ENCODE data around the gene EXT2. TPM values are rescaled to one million over a fixed set of nuclear protein-coding genes. Genes with fewer than 3 reads are reported as not detected.

The EXT2 gene
- total RNA-seq, 2 donors from 2014 or later: 41.6 to 45.7 TPM

DNA sequence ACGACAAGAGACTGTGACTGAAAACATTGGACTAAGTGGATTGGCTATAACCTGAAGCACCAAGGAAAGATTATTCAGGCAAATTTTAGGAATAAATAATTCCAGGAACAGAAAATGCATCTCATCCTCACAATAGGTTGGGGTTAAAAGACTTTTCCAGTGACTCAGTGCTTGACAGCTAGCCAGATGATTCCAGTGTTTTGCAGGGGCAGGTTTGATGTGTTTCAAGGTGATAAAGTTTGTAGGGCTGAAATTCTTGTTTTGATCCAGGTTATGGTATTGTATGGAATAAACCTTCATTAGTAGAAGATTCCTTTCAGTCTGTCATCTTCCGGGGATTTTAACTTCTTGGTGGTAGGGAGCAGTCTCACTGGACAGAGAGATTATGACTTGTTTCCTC, 2.3 kb downstream of the EXT2 start:
- peaks cover 25 to 36% of the 10 kb centered on the region in 2 donors for H3K4me1 Mint-ChIP-seq (ENCODE audit: low read depth in 2 of 2)

DNA sequence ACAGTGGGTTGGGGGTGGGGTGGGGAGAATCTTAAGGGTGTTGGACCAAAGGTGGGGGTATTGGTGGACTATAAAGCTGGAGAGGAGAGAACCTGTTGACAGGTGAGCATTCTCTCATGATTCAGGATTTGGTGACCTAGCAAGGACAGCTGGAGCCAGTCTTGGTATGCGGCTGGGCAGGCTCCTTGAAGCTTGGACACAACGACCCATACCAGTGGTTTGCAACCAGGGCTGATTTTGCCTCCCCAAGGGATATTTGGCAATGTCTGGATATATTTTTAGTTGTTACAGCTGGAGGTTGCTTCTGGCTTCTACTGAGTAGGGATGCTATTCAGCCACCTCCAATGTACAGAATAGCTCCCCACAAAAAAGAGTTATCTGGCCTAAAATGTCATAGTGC, 5.6 kb downstream of the EXT2 start:
- Mint-ChIP-seq H3K27ac (no peak overlapping the region), H3K36me3 (no peaks in the 10 kb centered on the region), H3K4me3 (no peak overlapping the region), H3K4me1 (ENCODE audit: low read depth in 2 of 2) (peaks cover 23 to 34% of the 10 kb centered on the region in 2 donors), H3K27me3 (no peaks in the 10 kb centered on the region), H3K9me3 (no peaks in the 10 kb centered on the region)
- DNase-seq (ENCODE audit: low spot score) (no peak), ATAC-seq (no peak)

More for the DNA sequence above, 2.3 kb downstream of the EXT2 start:
- no peak overlapping the region for H3K27ac Mint-ChIP-seq
- no peaks in the 10 kb centered on the region for H3K9me3 Mint-ChIP-seq
- no peaks in the 10 kb centered on the region for H3K36me3 Mint-ChIP-seq
- H3K4me3 Mint-ChIP-seq: peak overlapping the region; percentile 18
- ATAC-seq (no peak), DNase-seq (ENCODE audit: low spot score) (no peak)
- no peaks in the 10 kb centered on the region for H3K27me3 Mint-ChIP-seq

DNA sequence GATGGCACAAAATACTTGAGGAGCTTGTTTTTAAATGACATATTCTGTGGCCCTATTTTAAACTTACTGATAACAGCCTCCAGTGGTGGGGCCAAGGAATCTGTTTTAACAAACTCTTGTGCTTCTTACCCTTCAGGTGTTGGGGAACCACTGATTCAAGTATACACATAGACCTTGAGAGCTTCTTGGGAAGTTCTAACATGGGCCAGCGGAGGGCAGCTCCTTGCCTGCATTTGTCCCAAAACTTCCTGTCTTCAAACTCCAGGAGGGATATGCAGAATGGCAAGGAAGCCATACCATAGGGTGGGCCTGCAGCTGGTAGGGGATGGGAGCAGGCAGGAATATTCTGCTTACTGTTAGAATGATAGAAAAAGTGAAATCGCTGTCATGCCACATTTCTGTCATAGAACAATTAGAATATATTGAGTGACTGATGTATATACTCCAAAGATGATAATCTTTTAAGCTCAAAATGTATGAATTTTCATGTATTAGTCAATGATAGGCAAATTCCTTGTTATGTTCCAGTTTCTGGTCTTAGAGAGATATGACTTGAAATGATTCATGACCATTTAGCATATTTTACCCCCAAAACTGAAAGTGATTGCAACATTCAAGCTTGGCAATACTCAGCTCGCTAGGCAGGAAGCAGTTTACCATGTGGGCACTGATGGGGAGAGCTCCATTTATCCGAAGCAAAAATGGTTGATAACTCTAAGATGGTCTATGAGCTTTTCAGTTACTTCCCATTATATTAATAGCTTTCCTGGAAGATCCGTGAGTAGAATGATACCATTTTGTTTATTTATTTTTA, 9.2 kb downstream of the EXT2 start:
- ATAC-seq: peak; percentile 60 to 73
- H3K27me3 Mint-ChIP-seq: no peaks in the 10 kb centered on the region
- H3K27ac Mint-ChIP-seq: no peak overlapping the region

DNA sequence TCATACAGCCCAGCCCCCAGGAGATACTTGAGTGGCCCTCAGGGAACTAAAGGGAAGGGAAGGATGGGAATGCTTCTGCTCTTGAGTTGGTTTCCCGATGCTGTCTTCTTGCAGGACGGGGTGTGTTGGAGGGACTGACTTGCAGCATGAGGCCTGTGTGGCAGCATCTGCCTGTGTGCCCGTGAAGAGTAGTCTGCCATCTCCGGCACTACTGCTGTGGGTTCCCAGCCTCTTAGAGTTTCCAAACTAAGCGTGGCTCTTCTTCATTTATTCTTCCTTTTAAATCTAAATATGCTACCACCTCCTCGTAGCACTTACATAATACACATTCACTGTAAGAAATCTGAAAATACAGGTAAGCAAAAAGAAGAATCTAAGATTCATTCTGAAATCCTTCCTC, 12.8 kb downstream of the EXT2 start:
- ATAC-seq (no peak), DNase-seq (ENCODE audit: low spot score) (no peak)
- H3K4me3 Mint-ChIP-seq: no peak overlapping the region
- peaks cover 12 to 20% of the 10 kb centered on the region in 2 donors for H3K4me1 Mint-ChIP-seq (ENCODE audit: low read depth in 2 of 2)
- no peaks in the 10 kb centered on the region for H3K36me3 Mint-ChIP-seq
- H3K27me3 Mint-ChIP-seq: no peaks in the 10 kb centered on the region
- H3K27ac Mint-ChIP-seq: no peak overlapping the region
- no peaks in the 10 kb centered on the region for H3K9me3 Mint-ChIP-seq

More for the DNA sequence above, 9.2 kb downstream of the EXT2 start:
- Mint-ChIP-seq H3K9me3 (no peaks in the 10 kb centered on the region), H3K4me3 (no peak overlapping the region), H3K36me3 (no peaks in the 10 kb centered on the region), H3K4me1 (ENCODE audit: low read depth in 2 of 2) (peaks cover 18 to 20% of the 10 kb centered on the region in 2 donors)
- DNase-seq (ENCODE audit: low spot score): no peak

DNA sequence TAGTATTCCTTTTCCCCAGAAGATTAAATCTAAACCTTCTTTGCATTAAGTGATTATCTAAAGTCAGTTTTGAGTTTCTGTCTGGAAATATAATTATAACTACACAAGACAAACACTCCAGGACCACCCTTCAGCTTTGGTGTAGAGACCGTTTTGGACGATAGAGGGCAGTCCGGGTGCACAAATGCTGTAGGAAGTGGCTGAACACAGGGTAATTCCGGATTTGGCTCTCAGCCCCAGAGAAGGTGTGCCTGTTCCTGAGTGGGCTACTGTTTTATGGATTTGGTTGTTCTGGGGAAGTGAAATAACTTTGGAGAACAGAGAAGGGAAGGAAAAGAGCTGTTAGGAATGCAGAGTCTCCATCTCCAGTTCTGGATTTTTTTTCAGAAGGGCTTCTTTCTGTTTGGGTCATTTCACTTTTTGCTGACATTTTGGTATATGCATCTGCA, 14.8 kb downstream of the EXT2 start:
- H3K4me3 Mint-ChIP-seq: no peak overlapping the region
- no peaks in the 10 kb centered on the region for H3K27me3 Mint-ChIP-seq
- peak overlapping the region in 1 of 2 donors; percentile 32 for H3K27ac Mint-ChIP-seq

DNA sequence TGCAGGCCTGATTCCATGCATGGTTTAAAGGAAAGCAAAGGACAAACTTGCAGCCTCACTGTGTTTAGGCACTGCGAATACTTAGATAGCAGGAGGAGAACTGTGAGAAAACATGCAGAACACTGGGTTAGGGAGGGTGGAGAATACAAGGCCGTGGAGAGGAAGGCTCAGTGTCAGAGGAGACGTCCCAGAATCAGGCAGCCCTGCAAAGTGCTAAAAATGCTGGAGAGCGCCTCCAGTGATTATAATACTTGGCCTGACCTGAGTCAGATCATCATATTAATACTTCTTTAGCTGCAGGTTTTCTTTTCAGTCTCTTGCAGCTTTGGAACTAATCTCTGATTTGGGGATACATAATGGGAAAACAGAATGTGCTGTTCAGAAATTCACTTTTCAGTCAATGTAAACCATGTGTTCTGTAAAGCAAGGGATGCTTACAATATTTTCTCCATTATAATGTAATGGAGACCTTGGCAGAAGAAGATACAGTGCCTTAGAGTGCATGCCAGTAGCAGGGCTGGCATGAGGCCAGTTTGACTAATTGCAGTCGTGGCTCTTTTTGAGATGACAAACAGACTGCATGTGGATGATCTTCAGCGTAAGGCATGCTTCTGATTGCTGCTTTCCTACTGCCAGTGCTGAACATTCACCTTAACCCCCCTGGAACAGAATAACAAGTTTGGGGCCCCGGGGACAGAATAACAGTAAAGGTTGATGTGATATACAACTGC, 16.8 kb downstream of the EXT2 start:
- Mint-ChIP-seq H3K36me3 (peaks cover 19% of the 10 kb centered on the region), H3K9me3 (no peaks in the 10 kb centered on the region), H3K4me3 (no peak overlapping the region), H3K4me1 (ENCODE audit: low read depth in 2 of 2) (peaks cover 6 to 12% of the 10 kb centered on the region in 2 donors), H3K27ac (no peak overlapping the region), H3K27me3 (no peaks in the 10 kb centered on the region)
- no peak for ATAC-seq
- DNase-seq (ENCODE audit: low spot score): no peak

More for the DNA sequence above, 14.8 kb downstream of the EXT2 start:
- no peaks in the 10 kb centered on the region for H3K9me3 Mint-ChIP-seq
- ATAC-seq (peak; percentile 84 to 92), DNase-seq (ENCODE audit: low spot score) (peak; percentile 75)
- peaks cover 9% of the 10 kb centered on the region for H3K36me3 Mint-ChIP-seq
- peaks cover 6 to 17% of the 10 kb centered on the region in 2 donors for H3K4me1 Mint-ChIP-seq (ENCODE audit: low read depth in 2 of 2)

DNA sequence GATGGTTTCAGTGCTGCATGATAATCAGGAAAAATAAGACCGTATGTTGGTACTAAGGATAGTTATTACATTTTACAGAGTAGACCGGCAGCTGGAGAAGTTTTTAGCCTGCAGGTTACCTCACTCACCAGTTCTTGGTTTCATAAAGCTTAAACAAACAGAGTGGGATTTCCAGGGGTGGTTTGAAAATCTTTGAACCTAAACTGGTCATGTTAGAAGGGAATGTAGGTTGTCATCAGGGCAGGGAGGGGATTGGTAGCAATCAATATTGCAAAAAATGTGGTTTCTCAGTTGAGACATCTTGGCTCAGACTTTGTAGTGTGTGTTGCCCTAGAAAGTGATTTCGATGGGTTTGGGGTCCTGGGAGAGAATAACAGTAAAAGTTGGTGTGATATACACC, 17.5 kb downstream of the EXT2 start:
- H3K4me3 Mint-ChIP-seq: no peak overlapping the region
- no peak overlapping the region for H3K27ac Mint-ChIP-seq
- DNase-seq (ENCODE audit: low spot score): no peak
- H3K36me3 Mint-ChIP-seq: peaks cover 19% of the 10 kb centered on the region
- no peaks in the 10 kb centered on the region for H3K9me3 Mint-ChIP-seq
- no peak for ATAC-seq
- H3K4me1 Mint-ChIP-seq (ENCODE audit: low read depth in 2 of 2): peaks cover 6 to 12% of the 10 kb centered on the region in 2 donors
- no peaks in the 10 kb centered on the region for H3K27me3 Mint-ChIP-seq

DNA sequence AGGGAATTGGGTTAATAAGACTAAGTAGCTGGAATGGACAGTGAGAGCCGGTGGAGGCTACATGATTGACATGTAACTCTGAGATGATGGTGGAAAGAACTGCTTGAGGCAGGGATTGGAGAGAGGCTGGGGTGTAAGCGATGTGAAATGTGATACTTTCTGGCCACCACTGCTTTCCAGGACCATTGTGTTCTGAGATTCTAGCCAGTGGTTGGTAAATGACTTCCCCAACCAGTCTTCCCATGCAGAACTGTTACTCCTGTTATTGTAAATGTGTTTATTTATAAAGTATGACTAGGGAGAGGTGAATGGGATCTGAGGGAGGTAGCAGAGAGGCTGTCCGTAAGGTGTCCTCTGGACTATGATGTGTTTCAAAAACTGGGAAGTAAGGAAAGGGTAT, 18.1 kb downstream of the EXT2 start:
- no peaks in the 10 kb centered on the region for H3K27me3 Mint-ChIP-seq
- ATAC-seq (no peak), DNase-seq (ENCODE audit: low spot score) (no peak)
- no peak overlapping the region for H3K4me3 Mint-ChIP-seq
- no peak overlapping the region for H3K27ac Mint-ChIP-seq
- H3K9me3 Mint-ChIP-seq: no peaks in the 10 kb centered on the region
- peaks cover 19% of the 10 kb centered on the region for H3K36me3 Mint-ChIP-seq
- H3K4me1 Mint-ChIP-seq (ENCODE audit: low read depth in 2 of 2): peaks cover 6 to 12% of the 10 kb centered on the region in 2 donors

DNA sequence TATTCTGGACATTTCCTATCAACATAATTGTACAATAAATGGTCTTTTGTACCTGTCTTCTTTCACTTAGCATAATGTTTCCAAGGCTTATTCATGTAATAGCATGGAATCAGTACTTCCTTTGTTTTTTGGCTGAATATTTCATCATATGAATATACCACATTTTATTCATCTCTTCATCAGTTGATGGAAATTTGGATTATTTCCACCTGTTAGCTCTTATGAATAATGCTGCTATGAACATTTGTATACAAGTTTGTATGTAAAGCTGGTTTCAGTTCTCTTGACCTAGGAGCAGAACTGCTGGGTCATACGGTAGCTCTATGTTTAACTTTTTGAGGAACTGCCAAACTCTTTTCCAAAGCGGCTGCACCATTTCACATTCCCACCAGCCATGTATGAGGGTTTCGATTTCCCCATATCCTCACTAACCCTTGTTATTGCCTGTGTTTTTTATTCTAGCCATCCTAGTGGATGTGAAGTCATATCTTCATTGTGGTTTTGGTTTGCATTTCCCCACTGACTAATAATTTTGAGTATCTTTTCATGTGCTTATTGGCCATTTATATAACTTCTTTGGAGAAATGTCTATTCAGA, 20.9 kb downstream of the EXT2 start:
- Mint-ChIP-seq H3K4me3 (no peak overlapping the region), H3K4me1 (ENCODE audit: low read depth in 2 of 2) (peaks cover 0 to 6% of the 10 kb centered on the region in 2 donors), H3K27ac (no peak overlapping the region), H3K9me3 (no peaks in the 10 kb centered on the region), H3K36me3 (peaks cover 19% of the 10 kb centered on the region), H3K27me3 (no peaks in the 10 kb centered on the region)
- no peak for ATAC-seq
- DNase-seq (ENCODE audit: low spot score): no peak

DNA sequence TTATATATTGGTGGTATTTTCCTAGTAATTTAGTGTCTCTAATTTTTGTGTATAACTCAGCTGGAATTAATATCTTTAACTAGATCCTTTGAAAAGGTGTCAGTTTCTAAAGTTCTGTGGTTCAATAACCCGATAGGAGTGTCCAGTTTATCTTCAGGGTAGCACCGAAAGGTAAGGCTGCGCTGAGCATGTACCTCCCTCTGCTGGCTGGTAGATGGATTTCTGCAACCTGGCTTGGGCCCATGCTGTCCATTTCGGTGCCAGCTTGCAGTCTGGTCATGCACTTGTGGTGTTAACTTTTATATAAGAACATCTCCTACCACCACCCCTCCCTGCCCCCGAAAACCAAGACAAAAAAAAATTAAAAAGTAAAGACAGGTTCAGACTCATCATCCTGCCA, 24.7 kb downstream of the EXT2 start:
- Mint-ChIP-seq H3K27me3 (no peaks in the 10 kb centered on the region), H3K4me1 (ENCODE audit: low read depth in 2 of 2) (peaks cover 0 to 5% of the 10 kb centered on the region in 2 donors), H3K36me3 (peaks cover 11% of the 10 kb centered on the region), H3K9me3 (no peaks in the 10 kb centered on the region), H3K4me3 (no peak overlapping the region), H3K27ac (no peak overlapping the region)
- DNase-seq (ENCODE audit: low spot score): no peak
- no peak for ATAC-seq

DNA sequence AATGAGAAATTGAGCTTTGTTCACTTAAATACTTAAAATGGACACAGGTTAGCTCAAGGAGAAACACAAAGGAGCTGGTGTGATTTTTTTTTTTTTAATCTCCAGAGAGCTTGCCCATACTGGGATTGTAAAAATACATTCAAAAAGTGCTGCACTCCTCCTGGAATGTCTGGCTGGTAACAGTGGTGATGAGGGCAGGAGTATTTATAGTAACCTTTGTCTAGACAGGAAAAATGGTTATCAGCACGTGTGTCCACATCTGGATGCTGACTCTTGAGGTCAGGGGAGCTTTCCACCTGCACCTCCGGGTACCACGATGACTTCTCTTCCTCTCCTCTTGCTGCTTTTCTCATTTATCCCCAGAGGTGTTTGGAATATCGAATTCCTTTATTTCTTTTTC, 30.1 kb downstream of the EXT2 start:
- Mint-ChIP-seq H3K36me3 (peaks cover 25% of the 10 kb centered on the region), H3K4me1 (ENCODE audit: low read depth in 2 of 2) (peaks cover 5 to 8% of the 10 kb centered on the region in 2 donors), H3K4me3 (no peak overlapping the region), H3K9me3 (no peaks in the 10 kb centered on the region), H3K27me3 (no peaks in the 10 kb centered on the region), H3K27ac (no peak overlapping the region)
- no peak for ATAC-seq
- DNase-seq (ENCODE audit: low spot score): no peak

DNA sequence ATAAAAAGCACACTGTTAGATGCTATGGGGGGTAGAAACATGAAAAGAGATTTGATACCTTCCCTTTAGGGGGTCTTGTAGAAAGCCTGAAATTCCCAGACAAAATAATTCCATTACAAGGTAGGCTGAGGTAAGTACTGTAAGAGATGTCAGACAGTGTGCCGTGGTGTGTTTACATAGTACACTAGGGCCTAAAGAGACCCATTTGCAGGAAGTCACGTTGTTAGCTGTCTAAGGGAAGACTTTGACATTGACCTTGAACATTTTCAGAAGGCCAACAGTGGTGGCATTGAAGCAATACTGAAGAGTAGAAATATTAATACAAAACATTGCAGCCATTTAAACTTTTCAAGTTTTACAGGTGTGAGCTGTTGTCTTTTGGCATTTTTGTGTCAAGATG, 30.8 kb downstream of the EXT2 start:
- peaks cover 5 to 8% of the 10 kb centered on the region in 2 donors for H3K4me1 Mint-ChIP-seq (ENCODE audit: low read depth in 2 of 2)
- H3K27me3 Mint-ChIP-seq: no peaks in the 10 kb centered on the region
- ATAC-seq: no peak
- H3K27ac Mint-ChIP-seq: no peak overlapping the region
- H3K36me3 Mint-ChIP-seq: peaks cover 25% of the 10 kb centered on the region
- no peak for DNase-seq (ENCODE audit: low spot score)
- no peak overlapping the region for H3K4me3 Mint-ChIP-seq
- H3K9me3 Mint-ChIP-seq: no peaks in the 10 kb centered on the region

DNA sequence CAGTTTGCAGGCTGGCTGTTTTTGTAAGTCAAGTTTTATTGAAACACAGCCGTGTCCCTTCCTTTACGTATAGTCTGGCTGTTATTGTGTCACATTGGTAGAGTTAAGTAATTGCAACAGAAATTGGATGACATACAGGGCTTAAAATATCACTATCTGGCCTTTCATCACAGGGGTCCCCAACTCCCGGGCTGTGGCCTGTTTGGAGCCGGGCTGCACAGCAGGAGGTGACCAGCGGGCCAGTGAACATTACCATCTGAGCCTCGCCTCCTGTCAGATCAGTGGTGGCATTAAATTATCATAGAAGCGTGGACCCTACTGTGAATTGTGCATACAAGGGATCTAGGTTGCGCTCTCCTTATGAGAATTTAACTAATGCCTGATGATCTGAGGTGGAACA, 31.7 kb downstream of the EXT2 start:
- H3K9me3 Mint-ChIP-seq: no peaks in the 10 kb centered on the region
- no peak overlapping the region for H3K4me3 Mint-ChIP-seq
- H3K27me3 Mint-ChIP-seq: no peaks in the 10 kb centered on the region
- ATAC-seq (no peak), DNase-seq (ENCODE audit: low spot score) (no peak)
- peaks cover 25% of the 10 kb centered on the region for H3K36me3 Mint-ChIP-seq
- peaks cover 0 to 8% of the 10 kb centered on the region in 2 donors for H3K4me1 Mint-ChIP-seq (ENCODE audit: low read depth in 2 of 2)
- H3K27ac Mint-ChIP-seq: no peak overlapping the region

DNA sequence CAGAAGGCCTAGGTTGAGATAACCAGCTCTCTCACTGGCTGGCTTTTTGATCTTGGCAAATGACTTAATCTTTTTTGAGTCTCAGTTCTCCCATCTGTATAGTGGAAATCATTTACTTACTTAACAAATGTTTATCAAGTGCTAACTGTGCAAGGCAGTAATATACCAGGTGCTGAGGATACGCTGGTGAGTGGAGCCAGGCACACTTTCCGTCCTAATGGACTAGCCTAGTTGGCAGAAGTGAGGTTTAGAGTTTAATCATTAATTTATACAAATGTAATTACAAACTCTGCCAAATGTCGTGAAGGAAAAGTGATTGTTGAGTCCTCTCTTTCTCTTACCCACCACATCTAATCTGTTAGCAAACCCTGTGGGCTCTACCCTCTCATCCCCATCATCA, 33.3 kb downstream of the EXT2 start:
- no peak for ATAC-seq
- Mint-ChIP-seq H3K27me3 (no peaks in the 10 kb centered on the region), H3K9me3 (no peaks in the 10 kb centered on the region), H3K4me3 (no peak overlapping the region), H3K36me3 (peaks cover 29% of the 10 kb centered on the region), H3K27ac (no peak overlapping the region), H3K4me1 (ENCODE audit: low read depth in 2 of 2) (peaks cover 0 to 8% of the 10 kb centered on the region in 2 donors)
- DNase-seq (ENCODE audit: low spot score): no peak

All from natural killer cell treated with Interleukin-12 subunit alpha and Interleukin-12 subunit beta and Interleukin-15 and Interleukin-18, amount 100 ng/mL, for 72 hours (primary cell).